HepG2 (cell line): ENCODE results near the gene CYB5R3. TPM values are rescaled to one million over a fixed set of nuclear protein-coding genes. Genes with fewer than 3 reads are reported as not detected.

Experiments
- BRCA1 ChIP-seq: sonication (generic); formaldehyde crosslinking; IDR thresholded peaks from 2 replicates; pipeline ENCODE4 v1.4.0; 2020; ENCODE audit warnings: missing genetic modification reagents
- NCOA5 ChIP-seq: sonication (generic); formaldehyde crosslinking; IDR thresholded peaks from 2 replicates; pipeline ENCODE4 v1.4.0; 2020; ENCODE audit warnings: missing genetic modification reagents
- PAF1 ChIP-seq: IDR thresholded peaks from 2 replicates; pipeline ENCODE4 v1.6.1; 2016; ENCODE audit warnings: missing genetic modification reagents, missing compliant biosample characterization
- RELA ChIP-seq: sonication (generic); formaldehyde crosslinking; IDR thresholded peaks from 2 replicates; pipeline ENCODE4 v1.4.0; 2020; ENCODE audit warnings: missing genetic modification reagents
- RXRA ChIP-seq: sonication (generic); formaldehyde crosslinking; IDR thresholded peaks from 2 replicates; pipeline ENCODE4 v1.5.1; 2020; ENCODE audit warnings: missing genetic modification reagents
- SAP130 ChIP-seq: IDR thresholded peaks from 2 replicates; pipeline ENCODE4 v1.6.1; 2016; ENCODE audit warnings: low read depth
- SNAPC2 ChIP-seq: sonication (generic); formaldehyde crosslinking; IDR thresholded peaks from 2 replicates; pipeline ENCODE4 v1.8.1; 2022; ENCODE audit warnings: mild to moderate bottlenecking, missing genetic modification reagents
- SP2 ChIP-seq: sonication (generic); formaldehyde crosslinking; IDR thresholded peaks from 2 replicates; pipeline ENCODE4 v1.5.1; 2020; ENCODE audit warnings: mild to moderate bottlenecking, missing genetic modification reagents
- ZNF232 ChIP-seq: sonication (generic); formaldehyde crosslinking; IDR thresholded peaks from 2 replicates; pipeline ENCODE4 v1.4.0; 2020; ENCODE audit warnings: missing genetic modification reagents, borderline replicate concordance
- ZNF468 ChIP-seq: sonication (generic); formaldehyde crosslinking; IDR thresholded peaks from 2 replicates; pipeline ENCODE4 v1.8.0; 2022; ENCODE audit warnings: mild to moderate bottlenecking, moderate library complexity, missing genetic modification reagents
- ZZZ3 ChIP-seq: sonication (generic); formaldehyde crosslinking; IDR thresholded peaks from 2 replicates; pipeline ENCODE4 v1.4.0; 2020; ENCODE audit warnings: missing genetic modification reagents, mild to moderate bottlenecking, borderline replicate concordance
- polyA plus RNA-seq, 8 experiments: library from polyadenylated mRNA; depleted of rRNA in 3 of 8; stranded (reverse) in 7 of 8; unstranded in 1 of 8; fragments of >200 nt; fragmentation: Illumina TruSeq in 4 of 8; extraction: Trizol in 4 of 8; gene quantifications; 2 replicates each; pipeline versions ENCODE4 v1.2.1 to v1.2.3, GENCODE V29; 2011 to 2016; ENCODE audit warnings: low read depth in 4 of 8, missing spikeins in 1 of 8, mixed read lengths in 1 of 8; ENCODE audit not compliant: insufficient read depth in 1 of 8
- total RNA-seq, 5 experiments: library from RNA; depleted of rRNA; stranded (reverse); fragments of >200 nt; fragmentation: Illumina TruSeq; extraction: Trizol; gene quantifications; 2 replicates each; pipeline ENCODE4 v1.2.3, GENCODE V29; 2016; ENCODE audit warnings: low read depth in 1 of 5
- TF ChIP-seq, protein P1 (sequence below): sonication (generic); formaldehyde crosslinking; IDR thresholded peaks from 2 replicates; pipeline ENCODE4 v1.5.0; 2020; ENCODE audit warnings: missing genetic modification reagents, mild to moderate bottlenecking, borderline replicate concordance
- TF ChIP-seq, protein P2 (sequence below): sonication (generic); formaldehyde crosslinking; IDR thresholded peaks from 2 replicates; pipeline ENCODE4 v1.4.0; 2020; ENCODE audit warnings: low read depth, missing genetic modification reagents
- TF ChIP-seq, protein P3 (sequence below): sonication (generic); formaldehyde crosslinking; IDR thresholded peaks from 2 replicates; pipeline ENCODE4 v1.5.0; 2020; ENCODE audit warnings: missing genetic modification reagents
- TF ChIP-seq, protein P4 (sequence below): sonication (generic); formaldehyde crosslinking; IDR thresholded peaks from 2 replicates; pipeline ENCODE4 v1.5.1; 2020; ENCODE audit warnings: mild to moderate bottlenecking, missing genetic modification reagents, borderline replicate concordance
- TF ChIP-seq, protein P5 (sequence below): sonication (generic); formaldehyde crosslinking; IDR thresholded peaks from 2 replicates; pipeline ENCODE4 v1.4.0; 2020; ENCODE audit warnings: missing genetic modification reagents, borderline replicate concordance
- TF ChIP-seq, protein P6 (sequence below): sonication (generic); formaldehyde crosslinking; IDR thresholded peaks from 2 replicates; pipeline ENCODE4 v1.4.0; 2020; ENCODE audit warnings: mild to moderate bottlenecking, missing genetic modification reagents

The CYB5R3 gene
- total and polyA plus RNA-seq, 2 of the 13 experiments (the other 11 are each of a cell fraction or from before 2014, with no cell fraction given): 32.4 to 305 TPM

DNA sequence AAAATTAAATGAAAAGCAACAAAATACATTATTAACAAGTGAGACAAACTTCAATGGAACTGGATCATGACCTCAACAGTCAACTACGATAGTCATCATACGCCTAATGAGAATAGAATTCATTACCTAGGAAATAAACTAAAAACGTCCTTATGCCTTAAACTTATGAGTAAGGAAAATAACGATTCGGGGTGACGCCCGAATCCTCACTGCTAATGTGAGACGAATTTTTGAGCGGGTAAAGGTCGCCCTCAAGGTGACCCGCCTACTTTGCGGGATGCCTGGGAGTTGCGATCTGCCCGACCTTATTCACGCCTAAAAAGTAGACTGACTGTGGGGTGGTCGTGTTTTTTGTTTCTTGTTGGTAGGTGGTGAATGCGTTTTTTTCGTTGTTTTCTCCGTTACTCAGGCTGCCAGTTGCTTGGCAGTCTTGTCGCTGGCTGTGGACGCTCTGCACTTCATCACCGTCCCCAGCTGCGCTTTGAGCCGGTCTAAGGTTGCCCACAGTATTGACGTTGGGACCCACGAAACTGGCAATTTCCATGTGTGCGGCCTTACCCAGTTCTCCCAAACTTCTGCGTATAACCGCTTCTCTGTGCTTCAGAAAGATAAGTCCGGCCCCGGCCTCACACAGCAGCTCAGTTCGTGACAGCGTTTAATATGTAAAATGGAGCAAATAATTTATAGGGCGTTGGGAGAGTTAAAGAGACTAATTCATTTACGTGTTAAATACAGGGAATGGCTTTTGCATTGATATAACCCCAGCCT, 33.9 kb downstream of the CYB5R3 start (continued):
- TF ChIP-seq, protein P1, sequence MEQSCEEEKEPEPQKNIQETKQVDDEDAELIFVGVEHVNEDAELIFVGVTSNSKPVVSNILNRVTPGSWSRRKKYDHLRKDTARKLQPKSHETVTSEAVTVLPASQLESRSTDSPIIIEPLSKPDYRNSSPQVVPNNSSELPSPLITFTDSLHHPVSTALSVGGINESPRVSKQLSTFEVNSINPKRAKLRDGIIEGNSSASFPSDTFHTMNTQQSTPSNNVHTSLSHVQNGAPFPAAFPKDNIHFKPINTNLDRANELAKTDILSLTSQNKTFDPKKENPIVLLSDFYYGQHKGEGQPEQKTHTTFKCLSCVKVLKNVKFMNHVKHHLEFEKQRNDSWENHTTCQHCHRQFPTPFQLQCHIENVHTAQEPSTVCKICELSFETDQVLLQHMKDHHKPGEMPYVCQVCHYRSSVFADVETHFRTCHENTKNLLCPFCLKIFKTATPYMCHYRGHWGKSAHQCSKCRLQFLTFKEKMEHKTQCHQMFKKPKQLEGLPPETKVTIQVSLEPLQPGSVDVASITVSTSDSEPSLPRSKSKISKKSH: no peak
- TF ChIP-seq ZNF232 (CRISPR knock-in tag) (no peak; the same call in 1 of the 2 replicates), SP2 (CRISPR knock-in tag) (no peak), ZZZ3 (CRISPR knock-in tag) (0 out of 2 replicates have a peak, but pooled peaks have one; percentile 23), SAP130 (CRISPR knock-in tag) (peak; percentile 66), PAF1 (peak; percentile 89), SNAPC2 (peak; percentile 100), ZNF468 (CRISPR knock-in tag) (no peak), RXRA (CRISPR knock-in tag) (peak; percentile 86; the same call in 1 of the 2 replicates), RELA (CRISPR knock-in tag) (no peak), BRCA1 (CRISPR knock-in tag) (no peak), NCOA5 (peak; percentile 95; the same call in 1 of the 2 replicates)
- TF ChIP-seq, protein P2, sequence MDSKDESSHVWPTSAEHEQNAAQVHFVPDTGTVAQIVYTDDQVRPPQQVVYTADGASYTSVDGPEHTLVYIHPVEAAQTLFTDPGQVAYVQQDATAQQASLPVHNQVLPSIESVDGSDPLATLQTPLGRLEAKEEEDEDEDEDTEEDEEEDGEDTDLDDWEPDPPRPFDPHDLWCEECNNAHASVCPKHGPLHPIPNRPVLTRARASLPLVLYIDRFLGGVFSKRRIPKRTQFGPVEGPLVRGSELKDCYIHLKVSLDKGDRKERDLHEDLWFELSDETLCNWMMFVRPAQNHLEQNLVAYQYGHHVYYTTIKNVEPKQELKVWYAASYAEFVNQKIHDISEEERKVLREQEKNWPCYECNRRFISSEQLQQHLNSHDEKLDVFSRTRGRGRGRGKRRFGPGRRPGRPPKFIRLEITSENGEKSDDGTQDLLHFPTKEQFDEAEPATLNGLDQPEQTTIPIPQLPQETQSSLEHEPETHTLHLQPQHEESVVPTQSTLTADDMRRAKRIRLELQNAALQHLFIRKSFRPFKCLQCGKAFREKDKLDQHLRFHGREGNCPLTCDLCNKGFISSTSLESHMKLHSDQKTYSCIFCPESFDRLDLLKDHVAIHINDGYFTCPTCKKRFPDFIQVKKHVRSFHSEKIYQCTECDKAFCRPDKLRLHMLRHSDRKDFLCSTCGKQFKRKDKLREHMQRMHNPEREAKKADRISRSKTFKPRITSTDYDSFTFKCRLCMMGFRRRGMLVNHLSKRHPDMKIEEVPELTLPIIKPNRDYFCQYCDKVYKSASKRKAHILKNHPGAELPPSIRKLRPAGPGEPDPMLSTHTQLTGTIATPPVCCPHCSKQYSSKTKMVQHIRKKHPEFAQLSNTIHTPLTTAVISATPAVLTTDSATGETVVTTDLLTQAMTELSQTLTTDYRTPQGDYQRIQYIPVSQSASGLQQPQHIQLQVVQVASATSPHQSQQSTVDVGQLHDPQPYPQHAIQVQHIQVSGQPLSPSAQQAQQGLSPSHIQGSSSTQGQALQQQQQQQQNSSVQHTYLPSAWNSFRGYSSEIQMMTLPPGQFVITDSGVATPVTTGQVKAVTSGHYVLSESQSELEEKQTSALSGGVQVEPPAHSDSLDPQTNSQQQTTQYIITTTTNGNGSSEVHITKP (CRISPR knock-in tag): no peak
- TF ChIP-seq, protein P3, sequence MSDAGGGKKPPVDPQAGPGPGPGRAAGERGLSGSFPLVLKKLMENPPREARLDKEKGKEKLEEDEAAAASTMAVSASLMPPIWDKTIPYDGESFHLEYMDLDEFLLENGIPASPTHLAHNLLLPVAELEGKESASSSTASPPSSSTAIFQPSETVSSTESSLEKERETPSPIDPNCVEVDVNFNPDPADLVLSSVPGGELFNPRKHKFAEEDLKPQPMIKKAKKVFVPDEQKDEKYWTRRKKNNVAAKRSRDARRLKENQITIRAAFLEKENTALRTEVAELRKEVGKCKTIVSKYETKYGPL (CRISPR knock-in tag): peak; percentile 56; the same call in 1 of the 2 replicates
- TF ChIP-seq, protein P4, sequence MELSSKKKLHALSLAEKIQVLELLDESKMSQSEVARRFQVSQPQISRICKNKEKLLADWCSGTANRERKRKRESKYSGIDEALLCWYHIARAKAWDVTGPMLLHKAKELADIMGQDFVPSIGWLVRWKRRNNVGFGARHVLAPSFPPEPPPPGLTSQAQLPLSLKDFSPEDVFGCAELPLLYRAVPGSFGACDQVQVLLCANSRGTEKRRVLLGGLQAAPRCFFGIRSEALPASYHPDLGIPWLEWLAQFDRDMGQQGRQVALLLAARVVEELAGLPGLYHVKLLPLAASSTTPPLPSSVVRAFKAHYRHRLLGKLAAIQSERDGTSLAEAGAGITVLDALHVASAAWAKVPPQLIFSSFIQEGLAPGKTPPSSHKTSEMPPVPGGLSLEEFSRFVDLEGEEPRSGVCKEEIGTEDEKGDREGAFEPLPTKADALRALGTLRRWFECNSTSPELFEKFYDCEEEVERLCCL (CRISPR knock-in tag): peak; percentile 89; the same call in 1 of the 2 replicates
- TF ChIP-seq, protein P5, sequence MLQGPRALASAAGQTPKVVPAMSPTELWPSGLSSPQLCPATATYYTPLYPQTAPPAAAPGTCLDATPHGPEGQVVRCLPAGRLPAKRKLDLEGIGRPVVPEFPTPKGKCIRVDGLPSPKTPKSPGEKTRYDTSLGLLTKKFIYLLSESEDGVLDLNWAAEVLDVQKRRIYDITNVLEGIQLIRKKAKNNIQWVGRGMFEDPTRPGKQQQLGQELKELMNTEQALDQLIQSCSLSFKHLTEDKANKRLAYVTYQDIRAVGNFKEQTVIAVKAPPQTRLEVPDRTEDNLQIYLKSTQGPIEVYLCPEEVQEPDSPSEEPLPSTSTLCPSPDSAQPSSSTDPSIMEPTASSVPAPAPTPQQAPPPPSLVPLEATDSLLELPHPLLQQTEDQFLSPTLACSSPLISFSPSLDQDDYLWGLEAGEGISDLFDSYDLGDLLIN (CRISPR knock-in tag): no peak; the same call in 1 of the 2 replicates
- TF ChIP-seq, protein P6, sequence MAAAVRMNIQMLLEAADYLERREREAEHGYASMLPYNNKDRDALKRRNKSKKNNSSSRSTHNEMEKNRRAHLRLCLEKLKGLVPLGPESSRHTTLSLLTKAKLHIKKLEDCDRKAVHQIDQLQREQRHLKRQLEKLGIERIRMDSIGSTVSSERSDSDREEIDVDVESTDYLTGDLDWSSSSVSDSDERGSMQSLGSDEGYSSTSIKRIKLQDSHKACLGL (CRISPR knock-in tag): no peak; the same call in 1 of the 2 replicates
